Forelimb muscle (tissue), 1 donor: Measurements from ENCODE around the gene CNDP2. TPM values are rescaled to one million over a fixed set of nuclear protein-coding genes. Genes with fewer than 3 reads are reported as not detected.

ENCODE experiments used
- DNase-seq: peaks from one replicate; pipeline ENCODE4 v3.0.0-alpha.2; 2013; ENCODE audit warnings: low read depth
- polyA plus RNA-seq: library from polyadenylated mRNA; unstranded; fragments of 120-200 nt; gene quantifications from one replicate; pipeline ENCODE4 v1.2.1, GENCODE V29; 2013; ENCODE audit not compliant: insufficient read length

The CNDP2 gene
- polyA plus RNA-seq, 1 donor = 52.8 TPM

GRCh38 chr18:74472312-74472711, 23.9 kb upstream of the CNDP2 start:
- no peak for DNase-seq

GRCh38 chr18:74473976-74474640, 22.1 kb upstream of the CNDP2 start:
- no peak for DNase-seq

DNA sequence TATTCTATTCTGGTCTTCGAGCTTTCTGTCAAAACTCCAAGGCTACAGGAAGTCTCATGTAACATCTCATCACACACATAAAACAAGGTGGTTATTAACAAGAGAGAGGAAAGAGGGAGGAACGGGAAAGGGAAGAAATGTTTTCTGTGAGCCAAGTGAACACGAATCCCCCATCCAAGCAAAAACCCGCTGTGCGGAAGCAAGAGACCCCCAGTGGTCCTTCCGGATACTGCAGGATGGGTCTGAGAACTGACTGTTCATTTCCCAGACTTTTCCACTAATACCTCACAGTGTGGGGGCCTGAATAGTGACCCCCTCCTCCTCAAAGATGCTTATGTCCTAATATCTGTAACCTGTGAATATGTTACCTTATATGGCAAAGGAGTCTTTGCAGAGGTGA, 20.0 kb upstream of the CNDP2 start:
- no peak for DNase-seq

- no peak for DNase-seq
Measured at GRCh38 chr18:74477771-74478170, 18.4 kb upstream of the CNDP2 start.

GRCh38 chr18:74478316-74478715, 17.8 kb upstream of the CNDP2 start:
- DNase-seq = no peak

DNA sequence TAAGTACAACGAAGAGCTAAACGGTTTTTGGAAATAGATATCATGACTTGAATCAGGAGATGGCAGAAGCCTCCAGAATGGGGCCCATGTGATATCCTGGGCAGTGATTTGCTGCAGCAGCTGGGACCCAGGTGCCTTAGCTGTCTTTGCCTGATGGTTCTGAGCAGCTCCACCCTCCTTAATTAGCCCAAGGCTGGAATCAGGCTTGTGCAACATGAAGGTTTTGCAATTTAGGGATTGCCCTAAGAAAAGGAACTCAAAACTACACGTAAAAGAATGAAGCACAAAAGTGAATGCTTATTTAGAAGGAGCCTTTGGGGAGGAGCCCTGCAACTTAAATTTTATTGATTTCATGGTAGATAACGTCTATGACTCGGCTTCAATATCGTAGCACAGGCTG, 17.3 kb upstream of the CNDP2 start:
- DNase-seq = no peak

DNA sequence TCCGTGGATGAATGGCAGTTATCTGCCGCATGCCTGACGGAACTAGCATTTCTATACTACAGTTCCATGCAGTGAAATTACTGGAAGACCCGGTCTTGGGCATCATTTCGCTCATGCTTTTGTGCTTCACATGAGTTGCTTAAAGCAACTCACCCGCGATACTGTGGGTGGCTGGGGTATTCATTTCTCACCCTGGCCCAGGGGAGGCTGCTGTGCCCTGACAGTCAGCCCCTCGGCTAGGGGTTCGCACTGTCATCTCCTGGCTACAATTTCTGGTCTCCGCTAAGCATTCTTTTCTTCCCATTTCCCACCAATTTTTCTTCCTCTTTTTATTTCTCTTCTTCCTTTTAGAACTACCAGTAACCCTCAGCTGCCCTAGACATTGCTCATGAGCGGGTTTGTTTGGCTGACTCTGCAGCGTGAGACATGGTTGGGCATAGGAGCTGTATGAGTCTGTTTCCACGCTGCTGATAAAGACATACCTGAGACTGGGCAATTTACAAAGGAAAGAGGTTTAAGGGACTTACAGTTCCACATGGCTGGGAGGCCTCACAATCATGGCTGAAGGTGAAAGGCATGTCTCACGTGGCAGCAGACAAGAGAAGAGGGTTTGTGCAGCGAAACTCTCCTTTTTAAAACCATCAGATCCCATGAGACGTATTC, 16.5 kb upstream of the CNDP2 start:
- DNase-seq = no peak

- no peak for DNase-seq
Measured at GRCh38 chr18:74480149-74480651, 16.0 kb upstream of the CNDP2 start.

GRCh38 chr18:74482697-74483096, 13.5 kb upstream of the CNDP2 start:
- DNase-seq = no peak

DNA sequence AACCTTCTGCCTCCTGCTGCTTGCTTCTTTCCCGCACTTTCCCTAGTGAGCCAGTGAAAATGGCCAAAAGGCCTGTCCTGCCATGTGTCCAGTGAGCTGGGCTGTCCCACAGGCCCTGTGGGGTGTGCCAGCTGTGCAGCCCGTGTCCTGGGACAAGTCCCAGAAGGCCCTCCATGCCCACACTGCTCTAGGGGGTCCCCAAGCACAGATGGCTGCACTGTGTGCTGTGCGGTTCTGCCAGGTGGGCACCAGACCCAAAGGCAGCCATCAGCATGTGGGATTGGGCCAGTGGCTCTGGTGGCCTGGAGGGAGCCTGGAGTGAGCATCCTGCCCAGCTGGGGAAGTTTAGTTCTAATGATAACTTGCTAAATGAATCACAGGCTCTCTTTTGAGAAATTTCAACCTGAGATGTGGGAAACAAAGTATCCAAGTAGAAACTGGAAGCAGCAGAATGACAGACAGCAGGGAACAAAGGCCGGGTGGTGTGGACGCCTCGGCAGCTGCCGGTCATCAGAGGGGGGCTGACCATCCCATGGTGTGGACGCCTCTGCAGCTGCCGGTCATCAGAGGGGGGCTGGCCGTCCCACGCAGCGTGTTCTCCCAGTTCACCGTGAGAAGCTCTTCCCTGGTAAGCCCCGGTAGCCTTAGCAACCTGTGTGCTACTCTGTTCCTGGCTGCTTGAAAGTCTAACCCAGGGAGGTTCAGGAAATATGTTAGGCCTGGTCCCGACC, 9.9 kb upstream of the CNDP2 start:
- DNase-seq = no peak

GRCh38 chr18:74488354-74488753, 7.8 kb upstream of the CNDP2 start:
- DNase-seq = no peak

GRCh38 chr18:74488864-74489263, 7.3 kb upstream of the CNDP2 start:
- DNase-seq = no peak

GRCh38 chr18:74489676-74490075, 6.5 kb upstream of the CNDP2 start:
- DNase-seq = no peak

GRCh38 chr18:74492259-74492658, 3.9 kb upstream of the CNDP2 start:
- DNase-seq = no peak

- DNase-seq = no peak
Measured at GRCh38 chr18:74493689-74494088, 2.5 kb upstream of the CNDP2 start.

DNA sequence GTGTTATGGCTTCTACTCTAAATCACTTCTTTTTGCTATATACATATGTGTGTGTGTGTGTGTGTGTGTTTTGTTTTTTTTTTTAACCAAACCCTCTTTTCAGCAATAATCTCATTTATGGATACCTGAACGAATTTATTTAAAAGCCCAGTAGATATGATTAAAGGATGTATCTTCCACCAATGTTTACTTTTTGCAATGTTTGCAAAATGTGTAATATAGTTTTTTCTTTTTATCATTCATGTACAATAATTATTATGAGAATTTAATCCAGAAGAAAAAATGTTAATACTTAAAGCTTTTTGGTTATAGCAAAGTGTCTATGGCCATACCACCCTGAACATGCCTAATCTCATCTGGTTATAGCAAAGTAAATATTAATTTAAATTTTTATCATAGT, 1.6 kb upstream of the CNDP2 start:
- no peak for DNase-seq

- DNase-seq = no peak
Measured at GRCh38 chr18:74496508-74497323, 553 bp downstream of the CNDP2 start.

GRCh38 chr18:74497324-74497676, 1.1 kb downstream of the CNDP2 start:
- DNase-seq = no peak

- no peak for DNase-seq
Measured at GRCh38 chr18:74497778-74498177, 1.6 kb downstream of the CNDP2 start.

GRCh38 chr18:74498712-74499627, 2.8 kb downstream of the CNDP2 start:
- no peak for DNase-seq

- DNase-seq = peak; percentile 77
Measured at GRCh38 chr18:74499633-74500032, 3.5 kb downstream of the CNDP2 start.
